GM04504 (cell line): ENCODE data around the gene GCHFR.

Experiments used
- DNase-seq: peaks from one replicate; pipeline ENCODE4 v3.0.0-alpha.2; 2012; ENCODE audit warnings: low read depth

Gene GCHFR

GRCh38 chr15:40775740-40776536, 12.1 kb downstream of the GCHFR start:
- no peak for DNase-seq

- no peak for DNase-seq
These were observed 12.8 kb downstream of the GCHFR start for GRCh38 chr15:40776537-40777141.

- DNase-seq, result no peak
These were observed 18.9 kb downstream of the GCHFR start for GRCh38 chr15:40782609-40783227.

- no peak for DNase-seq
These were observed 21.3 kb downstream of the GCHFR start for GRCh38 chr15:40785164-40785563.

- DNase-seq, result no peak
These were observed 21.9 kb downstream of the GCHFR start for GRCh38 chr15:40785814-40786213.

- DNase-seq, result peak; percentile 28
These were observed 23.5 kb downstream of the GCHFR start for GRCh38 chr15:40787344-40787841.

- DNase-seq, result no peak
These were observed 24.1 kb downstream of the GCHFR start for GRCh38 chr15:40787991-40788390.

- no peak for DNase-seq
These were observed 25.3 kb downstream of the GCHFR start for GRCh38 chr15:40789119-40789518.

- DNase-seq, result no peak
These were observed 26.1 kb downstream of the GCHFR start for GRCh38 chr15:40789999-40790398.

- DNase-seq, result no peak
These were observed 26.9 kb downstream of the GCHFR start for GRCh38 chr15:40790718-40791117.

GRCh38 chr15:40792394-40792793, 28.5 kb downstream of the GCHFR start:
- DNase-seq, result no peak

- peak; percentile 80 for DNase-seq
These were observed 29.5 kb downstream of the GCHFR start for GRCh38 chr15:40793216-40793989.

GRCh38 chr15:40796041-40796440, 32.2 kb downstream of the GCHFR start:
- no peak for DNase-seq

- DNase-seq, result no peak
These were observed 32.6 kb downstream of the GCHFR start for GRCh38 chr15:40796512-40796911.

- DNase-seq, result no peak
These were observed 35.7 kb downstream of the GCHFR start for GRCh38 chr15:40799523-40799922.

- no peak for DNase-seq
These were observed 39.2 kb downstream of the GCHFR start for GRCh38 chr15:40803076-40803475.

- DNase-seq, result no peak
These were observed 39.8 kb downstream of the GCHFR start for GRCh38 chr15:40803688-40804087.

GRCh38 chr15:40806672-40807027, 42.8 kb downstream of the GCHFR start:
- no peak for DNase-seq

GRCh38 chr15:40807028-40807887, 43.4 kb downstream of the GCHFR start, which contains the start of the genes DNAJC17 and ZFYVE19:
TSS of gene DNAJC17 (minus strand) at chr15:40807473. CDS start at chr15:40807446, 27 bp downstream.
TSS of gene ZFYVE19 (plus strand) at chr15:40807089. CDS start at chr15:40807590, 501 bp downstream.
- DNase-seq, result peak; percentile 96

GRCh38 chr15:40807888-40808461, 44.1 kb downstream of the GCHFR start:
- no peak for DNase-seq
